ENCODE measurements around the gene GOLGA6L2.
"Not testable (repeated sequence)": the region's sequence is repeated elsewhere in the genome, so short reads cannot be mapped to it uniquely, and the experiment has no call there.

Gene GOLGA6L2

GRCh38 chr15:23425327-23425726 lies 21.7 kb downstream of the GOLGA6L2 start:
- not testable (repeated sequence) for DNase-seq (ENCODE audit: low read depth in 2 of 2)

GRCh38 chr15:23424111-23424904 lies 22.7 kb downstream of the GOLGA6L2 start:
- DNase-seq (ENCODE audit: low read depth in 2 of 2), result no peak

DNA sequence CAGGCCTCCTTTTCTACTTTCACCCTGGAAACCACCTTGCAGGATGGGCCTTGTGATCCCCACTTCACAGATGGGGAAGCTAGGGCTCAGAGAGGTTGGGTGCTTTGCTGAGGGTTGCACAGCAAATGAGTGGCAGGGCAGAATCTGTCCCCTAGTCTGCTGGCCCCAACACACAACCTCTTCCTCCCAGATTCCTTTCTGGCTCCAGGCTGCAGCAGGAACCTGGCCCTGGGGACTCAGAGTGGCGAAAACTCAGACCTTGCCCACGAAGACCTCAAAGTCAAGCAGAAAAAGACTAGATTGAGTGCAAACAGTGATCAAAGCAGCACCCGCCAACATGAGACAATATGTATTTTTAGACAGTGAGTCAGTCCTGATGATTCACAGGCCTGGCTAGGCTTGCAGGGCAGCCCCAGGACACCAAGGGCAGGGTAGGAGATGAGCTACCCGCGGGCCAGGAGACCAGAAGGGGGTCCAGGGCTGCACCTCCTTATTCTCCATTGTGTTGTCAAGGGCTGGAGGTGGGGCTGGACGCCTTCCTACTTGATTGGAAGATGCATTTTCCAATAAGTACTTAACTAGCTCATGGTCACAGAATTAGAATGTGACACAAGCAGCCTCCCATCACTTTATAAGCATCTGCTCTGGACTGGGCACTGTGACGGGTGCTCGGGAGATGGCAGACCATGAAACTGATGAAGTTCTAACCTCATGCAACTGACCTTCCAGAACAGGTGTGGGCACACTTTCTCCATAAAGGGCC lies 23.9 kb downstream of the GOLGA6L2 start:
- DNase-seq (ENCODE audit: low read depth in 2 of 2), result no peak

DNA sequence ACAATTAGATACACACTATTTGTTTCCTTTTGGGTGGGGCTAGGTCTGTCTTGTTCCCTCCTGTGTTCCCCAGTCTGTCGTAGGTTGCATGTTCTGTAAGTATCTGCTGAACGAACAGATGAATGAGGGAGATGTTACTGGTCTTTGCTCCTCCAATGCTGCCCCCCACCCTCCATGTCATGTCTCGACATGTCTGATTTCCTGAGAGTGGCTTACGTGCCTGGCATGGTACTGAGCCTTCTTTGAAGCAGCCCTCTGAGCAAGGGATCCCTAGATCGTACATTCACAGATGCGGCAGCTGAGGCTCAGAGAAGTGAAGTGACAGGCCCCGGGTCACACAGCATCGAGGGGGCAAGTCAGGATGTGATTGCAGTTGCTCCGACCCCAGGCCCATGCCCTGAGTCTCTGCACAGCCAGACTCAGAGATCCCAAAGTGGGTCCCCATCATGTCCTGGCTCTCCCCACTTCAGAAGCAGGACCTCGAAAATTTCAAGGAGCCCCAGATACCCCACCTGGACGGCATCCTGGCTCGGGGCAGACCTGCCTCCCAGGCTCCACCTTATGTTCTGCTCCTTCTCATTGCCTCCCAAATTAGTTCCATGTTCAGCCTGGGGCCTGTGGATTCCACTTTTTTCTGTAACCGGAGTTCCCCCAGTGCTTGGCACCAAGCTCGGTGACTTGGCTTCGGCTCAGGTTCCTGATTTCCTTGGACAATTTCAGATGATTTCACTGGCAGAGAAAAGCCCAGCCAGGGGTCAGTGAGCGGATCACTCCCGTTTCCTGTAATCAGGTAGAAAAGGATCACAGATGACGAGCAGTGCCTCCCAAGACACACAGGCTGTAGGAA lies 24.7 kb downstream of the GOLGA6L2 start:
- DNase-seq (ENCODE audit: low read depth in 2 of 2), result no peak

- DNase-seq (ENCODE audit: low read depth in 2 of 2), result no peak
Observed at GRCh38 chr15:23420806-23421575, 26.1 kb downstream of the GOLGA6L2 start.

- DNase-seq (ENCODE audit: low read depth in 2 of 2), result no peak
Observed at GRCh38 chr15:23416349-23417276, 30.4 kb downstream of the GOLGA6L2 start.

- DNase-seq (ENCODE audit: low read depth in 2 of 2), result not testable (repeated sequence)
Observed at GRCh38 chr15:23415866-23416265, 31.2 kb downstream of the GOLGA6L2 start.

DNA sequence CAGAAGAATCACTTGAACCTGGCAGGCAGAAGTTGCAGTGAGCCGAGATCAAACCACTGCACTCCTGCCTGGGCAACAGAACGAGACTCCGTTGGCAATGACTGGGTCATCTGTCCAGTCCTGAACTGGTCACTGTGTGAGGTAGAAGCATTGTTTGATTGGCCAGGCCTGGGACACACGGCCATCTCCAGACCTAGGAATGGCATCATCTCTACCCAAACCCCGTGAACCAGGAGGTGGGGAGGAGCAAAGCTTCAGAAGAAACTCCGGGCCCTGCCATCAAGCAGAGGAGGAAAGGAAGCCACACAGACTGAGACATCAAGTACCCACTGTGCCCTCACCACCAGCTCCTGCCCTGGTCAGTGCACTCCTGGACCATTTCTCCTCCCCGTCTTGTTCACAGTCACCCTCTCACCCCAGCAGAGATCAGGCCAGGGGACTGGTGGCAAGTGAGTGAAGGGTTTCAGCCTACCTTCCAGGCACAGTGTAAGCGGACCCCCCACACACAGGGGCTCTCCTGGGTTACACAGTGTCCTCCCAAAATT lies 31.6 kb downstream of the GOLGA6L2 start:
- no peak for DNase-seq (ENCODE audit: low read depth in 2 of 2)

- DNase-seq (ENCODE audit: low read depth in 2 of 2), result not testable (repeated sequence)
Observed at GRCh38 chr15:23412881-23413600, 34.0 kb downstream of the GOLGA6L2 start.

DNA sequence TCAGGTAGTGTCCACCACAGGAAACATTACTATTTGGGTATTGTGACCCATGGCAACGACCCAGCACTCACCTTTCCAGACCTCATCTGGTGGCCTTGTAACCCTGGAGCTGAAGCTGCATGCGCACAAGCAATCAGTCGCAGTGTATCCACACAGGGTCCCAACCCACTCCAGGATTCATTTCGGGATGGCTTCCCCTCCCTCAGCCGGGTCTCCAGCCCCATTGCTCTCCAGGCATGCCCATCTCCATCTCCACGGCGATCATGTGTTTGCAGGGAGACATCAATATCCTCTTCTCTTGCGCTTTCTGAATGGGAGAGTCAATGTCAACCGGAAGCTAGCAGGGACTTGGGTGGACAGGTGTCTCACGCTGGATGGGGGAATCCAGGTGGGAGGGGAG lies 35.2 kb downstream of the GOLGA6L2 start:
- DNase-seq (ENCODE audit: low read depth in 2 of 2), result no peak

- no peak for DNase-seq (ENCODE audit: low read depth in 2 of 2)
Observed at GRCh38 chr15:23403550-23403949, 43.5 kb downstream of the GOLGA6L2 start.

DNA sequence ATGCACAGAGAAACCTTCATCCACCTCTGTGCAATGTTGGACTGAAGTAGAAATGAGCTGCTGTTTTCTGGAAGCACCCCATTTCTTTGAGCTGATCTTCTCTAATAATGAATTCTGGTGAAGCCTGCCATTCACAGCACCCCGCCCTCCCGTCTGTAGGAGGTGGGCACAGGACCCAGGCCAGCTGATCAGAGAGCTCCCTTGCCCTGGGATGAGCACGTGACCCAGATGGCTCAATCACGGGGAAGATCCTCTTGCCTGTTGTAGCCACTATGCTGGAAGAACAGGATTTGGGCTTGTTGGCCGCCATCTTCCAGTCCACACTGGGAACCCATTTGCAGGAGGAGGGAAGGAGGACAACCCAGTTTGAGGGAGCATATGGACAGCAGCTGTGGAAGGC lies 44.5 kb downstream of the GOLGA6L2 start:
- no peak for DNase-seq (ENCODE audit: low read depth in 2 of 2)

- DNase-seq (ENCODE audit: low read depth in 2 of 2), result no peak
Observed at GRCh38 chr15:23402140-23402539, 44.9 kb downstream of the GOLGA6L2 start.

- DNase-seq (ENCODE audit: low read depth in 2 of 2), result no peak
Observed at GRCh38 chr15:23401627-23402026, 45.4 kb downstream of the GOLGA6L2 start.

GRCh38 chr15:23399207-23399606 lies 47.8 kb downstream of the GOLGA6L2 start:
- not testable (repeated sequence) for DNase-seq (ENCODE audit: low read depth in 2 of 2)

DNA sequence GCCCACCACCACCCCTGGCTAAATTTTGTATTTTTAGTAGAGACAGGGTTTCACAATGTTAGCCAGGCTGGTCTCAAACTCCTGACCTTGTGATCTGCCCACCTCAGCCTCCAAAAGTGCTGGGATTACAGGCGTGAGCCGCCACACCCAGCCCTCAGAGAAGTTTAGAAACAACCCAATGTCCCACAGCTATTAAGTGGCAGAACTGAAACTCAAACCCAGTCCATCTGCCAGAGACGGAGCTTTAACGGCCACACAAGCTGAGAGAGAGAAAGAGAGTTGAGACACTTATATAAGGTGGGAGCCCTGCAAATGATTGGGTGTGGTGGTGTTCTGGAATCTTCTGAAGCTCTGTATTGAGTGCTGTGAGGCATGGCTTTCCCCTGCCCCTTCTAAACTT lies 48.7 kb downstream of the GOLGA6L2 start:
- DNase-seq (ENCODE audit: low read depth in 2 of 2), result not testable (repeated sequence)

- DNase-seq (ENCODE audit: low read depth in 2 of 2), result no peak
Observed at GRCh38 chr15:23397779-23398178, 49.3 kb downstream of the GOLGA6L2 start.

DNA sequence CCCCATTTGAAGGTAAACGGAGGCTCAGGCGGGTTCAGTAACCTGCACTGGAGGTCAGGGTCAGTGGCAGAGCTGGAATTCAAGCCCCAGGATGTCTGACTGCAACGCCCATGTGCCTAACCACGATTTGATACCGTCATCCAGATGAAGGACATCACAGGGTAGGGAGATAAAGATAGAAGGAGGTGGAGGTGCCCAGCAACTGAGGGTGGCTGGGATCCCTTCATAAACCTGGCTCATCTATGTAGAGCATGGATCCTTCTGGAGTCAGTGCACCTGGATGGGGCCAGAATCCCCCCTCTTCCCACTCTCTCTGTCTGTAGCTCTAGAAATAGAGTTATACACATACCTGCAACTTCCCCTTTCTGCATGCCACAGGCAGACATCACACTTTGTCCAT lies 51.2 kb downstream of the GOLGA6L2 start:
- DNase-seq (ENCODE audit: low read depth in 2 of 2), result no peak

- DNase-seq (ENCODE audit: low read depth in 2 of 2), result no peak
Observed at GRCh38 chr15:23395030-23395692, 51.9 kb downstream of the GOLGA6L2 start.
